Neutrophil (primary cell): ENCODE data around the gene SGCA.

Experiments used
- H3K27ac ChIP-seq: fragments of 200-600 bp; sonication (generic); 2 replicates; pipeline ENCODE4 v1.5.1; 2016; ENCODE audit warnings: mild to moderate bottlenecking, moderate library complexity
- H3K27me3 ChIP-seq: fragments of 200-600 bp; sonication (generic); 2 replicates; pipeline ENCODE4 v1.6.0; 2016; ENCODE audit warnings: mild to moderate bottlenecking
- H3K36me3 ChIP-seq: fragments of 200-600 bp; sonication (generic); 2 replicates; pipeline ENCODE4 v1.5.1; 2017
- H3K4me1 ChIP-seq, 2 experiments: fragments of 200-600 bp in 1 of 2; sonication (generic) in 1 of 2; 1 replicate in 1 of 2; 2 replicates in 1 of 2; pipeline versions ENCODE4 v1.5.1 to v1.6.1; 2013 to 2016; ENCODE audit warnings: low read depth in 1 of 2, low read length in 1 of 2, mild to moderate bottlenecking in 1 of 2, moderate library complexity in 1 of 2; ENCODE audit not compliant: control insufficient read depth in 1 of 2, insufficient read depth in 1 of 2
- H3K4me3 ChIP-seq, 2 experiments: fragments of 200-600 bp in 1 of 2; sonication (generic) in 1 of 2; 1 replicate in 1 of 2; 2 replicates in 1 of 2; pipeline ENCODE4 v1.5.1; 2013 to 2016; ENCODE audit warnings: low read depth in 1 of 2, low read length in 1 of 2, mild to moderate bottlenecking in 1 of 2, moderate library complexity in 1 of 2
- H3K9me3 ChIP-seq: fragments of 200-600 bp; sonication (generic); 2 replicates; pipeline ENCODE4 v1.5.1; 2016
- TF ChIP-seq, protein P1 (sequence below): fragments of 200-600 bp; sonication (generic); IDR thresholded peaks from 2 replicates; pipeline ENCODE4 v1.5.1; 2016; ENCODE audit warnings: antibody characterized with exemption

Gene SGCA

DNA sequence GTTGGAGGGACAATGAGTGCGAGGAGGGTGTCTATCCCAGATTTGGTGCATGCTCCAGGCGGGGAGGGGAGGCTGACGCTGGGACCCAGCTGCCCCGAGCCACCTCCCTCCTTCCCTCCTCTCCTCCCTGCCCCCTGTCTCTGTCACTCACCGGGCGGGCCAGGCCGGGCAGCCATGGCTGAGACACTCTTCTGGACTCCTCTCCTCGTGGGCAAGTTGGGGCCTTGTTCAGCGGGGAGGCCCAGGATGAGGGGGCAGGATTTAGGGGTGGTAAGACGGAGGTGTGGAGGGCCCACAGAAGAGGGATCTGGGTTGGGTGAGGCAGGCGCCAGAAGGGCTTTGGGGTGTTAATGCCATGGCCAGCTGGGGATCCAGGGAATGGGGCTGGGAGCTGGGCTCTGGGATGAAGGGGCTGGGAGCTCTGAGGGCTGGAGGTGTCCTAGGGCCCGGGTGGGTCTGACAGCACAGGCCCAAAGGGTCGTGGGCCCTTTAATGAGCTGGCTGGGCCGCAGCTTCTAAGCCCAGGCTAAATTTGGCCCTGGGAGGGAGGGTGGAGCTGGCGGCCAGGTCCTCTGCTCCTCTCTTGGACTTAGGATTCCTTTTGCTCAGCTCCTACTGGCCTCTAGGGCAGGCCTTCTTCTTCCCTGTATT lies at the start of gene SGCA:
TSS of gene SGCA (plus strand) at position 139 of the 651 bp plus-strand sequence. CDS start at position 175, 36 bp downstream.
- H3K36me3 ChIP-seq: no peaks in the 10 kb centered on the region
- no peaks in the 10 kb centered on the region for H3K9me3 ChIP-seq
- peaks cover 8% of the 10 kb centered on the region for H3K27me3 ChIP-seq
- no peak within 1 kb of the TSS for H3K4me3 ChIP-seq
- H3K27ac ChIP-seq: no peak within 1 kb of the TSS
- TF ChIP-seq, protein P1, sequence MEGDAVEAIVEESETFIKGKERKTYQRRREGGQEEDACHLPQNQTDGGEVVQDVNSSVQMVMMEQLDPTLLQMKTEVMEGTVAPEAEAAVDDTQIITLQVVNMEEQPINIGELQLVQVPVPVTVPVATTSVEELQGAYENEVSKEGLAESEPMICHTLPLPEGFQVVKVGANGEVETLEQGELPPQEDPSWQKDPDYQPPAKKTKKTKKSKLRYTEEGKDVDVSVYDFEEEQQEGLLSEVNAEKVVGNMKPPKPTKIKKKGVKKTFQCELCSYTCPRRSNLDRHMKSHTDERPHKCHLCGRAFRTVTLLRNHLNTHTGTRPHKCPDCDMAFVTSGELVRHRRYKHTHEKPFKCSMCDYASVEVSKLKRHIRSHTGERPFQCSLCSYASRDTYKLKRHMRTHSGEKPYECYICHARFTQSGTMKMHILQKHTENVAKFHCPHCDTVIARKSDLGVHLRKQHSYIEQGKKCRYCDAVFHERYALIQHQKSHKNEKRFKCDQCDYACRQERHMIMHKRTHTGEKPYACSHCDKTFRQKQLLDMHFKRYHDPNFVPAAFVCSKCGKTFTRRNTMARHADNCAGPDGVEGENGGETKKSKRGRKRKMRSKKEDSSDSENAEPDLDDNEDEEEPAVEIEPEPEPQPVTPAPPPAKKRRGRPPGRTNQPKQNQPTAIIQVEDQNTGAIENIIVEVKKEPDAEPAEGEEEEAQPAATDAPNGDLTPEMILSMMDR: no peak
- peaks cover 16 to 19% of the 10 kb centered on the region in 2 experiments for H3K4me1 ChIP-seq

DNA sequence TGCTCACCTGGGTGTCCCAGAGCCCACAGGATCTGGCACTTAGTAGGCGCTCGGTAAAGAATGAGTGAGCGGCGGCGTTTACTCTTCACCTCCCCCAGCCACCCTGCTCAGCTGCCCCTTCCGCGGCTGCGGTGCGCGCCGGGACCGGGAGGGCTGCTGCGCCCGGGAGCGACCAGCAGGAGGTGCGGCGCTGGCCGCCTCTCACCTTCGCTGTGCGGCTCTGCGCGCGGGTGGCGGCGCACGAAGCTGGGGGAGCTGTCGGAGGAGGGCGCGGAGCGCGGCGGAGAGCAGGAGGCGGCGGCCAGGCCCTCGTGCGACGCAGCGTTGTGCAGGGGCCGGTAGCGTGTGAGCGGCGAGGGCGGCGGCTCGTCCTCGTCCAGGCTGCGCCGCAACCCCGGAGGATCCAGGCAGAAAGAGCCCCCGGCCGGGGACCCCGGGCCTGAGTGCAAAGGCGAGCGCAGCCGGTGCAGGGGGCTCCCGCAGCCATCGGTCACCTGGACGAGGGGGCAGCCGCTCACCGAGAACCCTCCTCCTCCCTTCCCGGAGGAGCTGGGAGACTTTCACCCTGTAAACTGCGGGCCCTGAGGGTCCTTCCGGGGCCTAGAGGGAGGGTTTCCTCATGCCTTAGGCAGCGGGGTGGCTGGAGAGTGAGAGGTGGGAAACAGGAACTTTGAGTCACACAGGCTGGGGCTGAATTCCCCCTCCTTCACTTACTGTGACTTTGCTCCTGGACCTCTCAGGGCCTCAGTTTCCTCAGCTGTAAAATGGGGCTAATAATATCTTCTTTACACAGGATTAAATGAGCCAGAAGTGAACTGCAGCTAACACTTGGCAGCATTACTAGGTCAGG lies 48.4 kb upstream of the SGCA start:
- Histone ChIP-seq H3K27me3 (peaks cover 88% of the 10 kb centered on the region), H3K4me1 (peaks cover 2 to 7% of the 10 kb centered on the region in 2 experiments), H3K4me3 (no peak overlapping the region), H3K27ac (no peak overlapping the region), H3K36me3 (no peaks in the 10 kb centered on the region), H3K9me3 (no peaks in the 10 kb centered on the region)
- TF ChIP-seq, protein P1: no peak

DNA sequence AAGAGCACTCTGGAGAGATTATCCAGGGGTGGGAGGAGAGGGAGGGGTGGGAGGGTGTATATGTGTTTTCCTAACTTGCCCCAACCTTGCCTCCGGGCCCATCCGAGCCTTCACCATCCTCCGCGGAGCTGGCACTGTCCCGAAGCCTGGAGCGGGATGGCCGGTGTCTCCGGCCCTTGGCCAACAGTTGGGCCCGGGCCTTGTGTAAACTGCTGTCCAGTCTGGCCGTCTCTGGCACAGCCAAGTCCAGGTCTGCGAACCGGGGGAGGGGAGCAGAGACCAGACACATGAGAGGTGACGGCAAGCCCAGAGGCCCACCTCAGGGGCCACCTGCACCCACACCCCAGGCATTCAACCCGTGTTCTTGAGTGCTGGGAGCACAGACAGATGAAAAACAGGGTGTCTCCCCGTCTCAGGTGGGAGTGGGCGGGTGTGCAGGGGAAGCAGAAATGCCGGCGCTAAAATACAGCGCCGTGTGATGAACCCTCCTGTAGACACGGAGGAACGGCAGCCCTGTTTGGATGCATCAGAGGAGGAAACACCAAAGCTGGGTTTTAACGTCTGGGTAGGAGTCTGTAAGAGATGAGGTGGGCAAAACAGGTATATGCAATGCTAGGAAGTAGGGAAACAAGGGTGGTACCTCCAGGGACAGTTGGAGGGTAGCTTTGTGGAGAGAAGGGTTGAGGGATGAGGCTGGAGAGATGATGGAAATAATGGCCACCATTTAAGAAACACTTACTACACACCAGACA lies 47.6 kb upstream of the SGCA start:
- no peaks in the 10 kb centered on the region for H3K36me3 ChIP-seq
- H3K27me3 ChIP-seq: peaks cover 96% of the 10 kb centered on the region
- TF ChIP-seq, protein P1: no peak
- H3K4me3 ChIP-seq: no peak overlapping the region
- peaks cover 2 to 7% of the 10 kb centered on the region in 2 experiments for H3K4me1 ChIP-seq
- H3K9me3 ChIP-seq: no peaks in the 10 kb centered on the region
- H3K27ac ChIP-seq: no peak overlapping the region

DNA sequence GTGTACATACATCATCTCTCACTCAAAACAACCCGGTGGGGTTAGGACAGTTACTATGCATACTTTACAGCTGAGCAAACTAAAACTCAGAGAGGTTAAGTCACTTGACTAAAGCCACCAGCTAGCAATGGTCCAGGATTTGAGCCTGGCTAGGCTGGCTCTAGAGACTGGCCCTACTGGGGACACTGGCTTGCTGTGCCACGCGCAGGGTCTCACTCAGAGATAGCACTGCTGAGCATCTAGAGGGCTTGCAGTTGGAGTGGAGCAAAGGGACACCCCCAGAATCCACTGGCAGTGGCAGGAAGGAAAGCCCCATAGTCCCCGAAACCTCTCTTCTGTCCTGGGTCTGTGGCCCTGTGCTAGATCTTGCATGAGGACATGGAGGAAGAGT lies 47.0 kb upstream of the SGCA start:
- Histone ChIP-seq H3K27me3 (peaks cover 100% of the 10 kb centered on the region), H3K36me3 (no peaks in the 10 kb centered on the region), H3K4me1 (peaks cover 2 to 7% of the 10 kb centered on the region in 2 experiments), H3K27ac (no peak overlapping the region), H3K4me3 (no peak overlapping the region), H3K9me3 (no peaks in the 10 kb centered on the region)
- TF ChIP-seq, protein P1: no peak

DNA sequence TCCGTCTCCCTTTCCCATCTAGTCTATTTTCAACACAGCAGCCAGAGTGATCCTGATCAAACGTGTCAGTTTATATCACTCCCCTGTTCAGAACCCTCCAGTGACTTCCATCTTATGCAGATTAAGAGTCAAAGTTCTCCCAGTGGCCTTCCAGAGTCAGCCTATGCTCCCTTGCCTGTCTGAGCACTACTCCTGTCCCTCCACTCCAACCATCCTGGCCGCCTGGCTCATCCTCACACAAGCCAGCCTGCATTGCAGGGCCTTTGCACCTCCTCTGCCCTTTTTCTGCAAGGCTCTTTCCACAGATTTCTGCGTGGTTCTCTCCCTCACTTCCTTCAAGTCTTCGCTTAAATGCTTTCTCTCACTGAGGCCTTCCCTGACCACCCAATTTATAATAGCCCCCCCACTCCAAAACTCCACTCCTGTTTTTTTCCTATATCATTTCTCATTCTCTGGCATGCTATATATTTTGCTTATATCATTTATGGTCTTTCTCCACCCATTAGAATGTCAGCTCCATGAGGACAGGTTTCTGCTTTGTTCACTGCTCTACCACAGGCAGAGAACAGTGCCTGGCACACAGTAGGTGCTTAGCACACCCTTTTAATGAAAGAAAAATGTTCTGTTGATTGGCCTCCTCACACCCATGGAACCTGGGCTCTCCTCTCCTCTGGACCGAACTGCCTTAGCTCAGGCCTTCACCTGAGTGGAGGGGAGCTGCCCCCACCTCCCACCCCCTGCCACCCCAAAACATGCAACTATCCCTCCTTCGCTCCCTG lies 45.1 kb upstream of the SGCA start:
- Histone ChIP-seq H3K27ac (no peak overlapping the region), H3K9me3 (no peaks in the 10 kb centered on the region), H3K4me3 (no peak overlapping the region), H3K36me3 (no peaks in the 10 kb centered on the region), H3K4me1 (peaks cover 2 to 7% of the 10 kb centered on the region in 2 experiments), H3K27me3 (peaks cover 100% of the 10 kb centered on the region)
- TF ChIP-seq, protein P1: no peak
